ENCODE measurements around the gene AGAP1. TPM values are rescaled to one million over a fixed set of nuclear protein-coding genes. Genes with fewer than 3 reads are reported as not detected.

The AGAP1 gene
- total RNA-seq, 2 experiments from 2014 or later = not detected

DNA sequence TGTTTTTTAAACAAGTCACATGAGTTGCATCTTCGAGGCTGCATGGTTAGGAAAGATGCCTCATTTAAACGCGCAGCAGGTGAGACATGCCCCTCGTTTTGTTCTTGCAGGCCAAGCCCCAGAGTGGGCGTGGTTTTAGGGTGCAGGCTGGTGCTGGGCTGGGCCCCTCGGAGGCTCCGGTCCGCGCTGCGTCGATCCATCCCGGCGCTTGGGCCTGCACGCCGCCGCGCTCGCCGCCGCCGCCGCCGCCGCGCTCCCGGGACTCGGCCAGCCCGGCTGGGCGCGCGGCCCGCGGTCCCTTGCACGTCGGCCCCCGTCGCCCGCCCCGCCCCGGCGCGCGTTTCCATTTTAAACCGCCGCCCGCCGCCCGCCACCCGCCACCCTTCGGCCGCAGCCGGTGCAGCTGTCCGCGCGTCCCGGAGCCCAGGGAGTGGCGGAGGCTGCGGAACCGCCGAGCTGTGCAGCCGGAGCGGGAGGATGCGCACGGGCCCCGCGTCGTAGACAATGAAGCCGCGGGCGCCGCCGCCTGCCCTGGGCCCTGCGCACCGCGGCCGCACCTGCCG, 175.5 kb downstream of the AGAP1 start:
- H3K4me3 ChIP-seq (ENCODE audit: low read depth, low read length, poor library complexity, severe bottlenecking) = no peak overlapping the region
- ChIA-PET CTCF (ENCODE audit: unreplicated experiment) (no interaction called here), POLR2A (no interaction called here)
- DNase-seq (ENCODE audit: low spot score) = no peak
- no peak for TF ChIP-seq EZH2phosphoT487 (IDR thresholded peaks at IDR 0.05; ENCODE audit: borderline replicate concordance, low read depth, low read length)
- TF ChIP-seq, protein P1, sequence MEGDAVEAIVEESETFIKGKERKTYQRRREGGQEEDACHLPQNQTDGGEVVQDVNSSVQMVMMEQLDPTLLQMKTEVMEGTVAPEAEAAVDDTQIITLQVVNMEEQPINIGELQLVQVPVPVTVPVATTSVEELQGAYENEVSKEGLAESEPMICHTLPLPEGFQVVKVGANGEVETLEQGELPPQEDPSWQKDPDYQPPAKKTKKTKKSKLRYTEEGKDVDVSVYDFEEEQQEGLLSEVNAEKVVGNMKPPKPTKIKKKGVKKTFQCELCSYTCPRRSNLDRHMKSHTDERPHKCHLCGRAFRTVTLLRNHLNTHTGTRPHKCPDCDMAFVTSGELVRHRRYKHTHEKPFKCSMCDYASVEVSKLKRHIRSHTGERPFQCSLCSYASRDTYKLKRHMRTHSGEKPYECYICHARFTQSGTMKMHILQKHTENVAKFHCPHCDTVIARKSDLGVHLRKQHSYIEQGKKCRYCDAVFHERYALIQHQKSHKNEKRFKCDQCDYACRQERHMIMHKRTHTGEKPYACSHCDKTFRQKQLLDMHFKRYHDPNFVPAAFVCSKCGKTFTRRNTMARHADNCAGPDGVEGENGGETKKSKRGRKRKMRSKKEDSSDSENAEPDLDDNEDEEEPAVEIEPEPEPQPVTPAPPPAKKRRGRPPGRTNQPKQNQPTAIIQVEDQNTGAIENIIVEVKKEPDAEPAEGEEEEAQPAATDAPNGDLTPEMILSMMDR (conservative IDR thresholded peaks at IDR 0.05; ENCODE audit: low read length) = no peak
- intact Hi-C loops (cut with micrococcal nuclease; ENCODE audit: unreplicated experiment) = no loop called here
- H3K4me1 ChIP-seq (ENCODE audit: insufficient read depth, low read length, poor library complexity, severe bottlenecking) = no peaks in the 10 kb centered on the region
- no peaks in the 10 kb centered on the region for H3K9me2 ChIP-seq (ENCODE audit: insufficient read depth, low read length)
- H2AFZ ChIP-seq (ENCODE audit: low read length) = no peak overlapping the region
- no peaks in the 10 kb centered on the region for H3K79me2 ChIP-seq (ENCODE audit: insufficient read depth, low read depth, low read length)
- H3K9me3 ChIP-seq (ENCODE audit: low read length) = no peaks in the 10 kb centered on the region
- H3K36me3 ChIP-seq (ENCODE audit: insufficient read depth, low read length) = no peaks in the 10 kb centered on the region
- H4K20me1 ChIP-seq (ENCODE audit: insufficient read depth, low read length) = no peaks in the 10 kb centered on the region
- no peak overlapping the region for H3K4me2 ChIP-seq (ENCODE audit: low read length)
- no TSS peak for BruUV-seq (replicated peaks)
- H3K27ac ChIP-seq (ENCODE audit: low read depth, low read length, poor library complexity, severe bottlenecking) = no peak overlapping the region

DNA sequence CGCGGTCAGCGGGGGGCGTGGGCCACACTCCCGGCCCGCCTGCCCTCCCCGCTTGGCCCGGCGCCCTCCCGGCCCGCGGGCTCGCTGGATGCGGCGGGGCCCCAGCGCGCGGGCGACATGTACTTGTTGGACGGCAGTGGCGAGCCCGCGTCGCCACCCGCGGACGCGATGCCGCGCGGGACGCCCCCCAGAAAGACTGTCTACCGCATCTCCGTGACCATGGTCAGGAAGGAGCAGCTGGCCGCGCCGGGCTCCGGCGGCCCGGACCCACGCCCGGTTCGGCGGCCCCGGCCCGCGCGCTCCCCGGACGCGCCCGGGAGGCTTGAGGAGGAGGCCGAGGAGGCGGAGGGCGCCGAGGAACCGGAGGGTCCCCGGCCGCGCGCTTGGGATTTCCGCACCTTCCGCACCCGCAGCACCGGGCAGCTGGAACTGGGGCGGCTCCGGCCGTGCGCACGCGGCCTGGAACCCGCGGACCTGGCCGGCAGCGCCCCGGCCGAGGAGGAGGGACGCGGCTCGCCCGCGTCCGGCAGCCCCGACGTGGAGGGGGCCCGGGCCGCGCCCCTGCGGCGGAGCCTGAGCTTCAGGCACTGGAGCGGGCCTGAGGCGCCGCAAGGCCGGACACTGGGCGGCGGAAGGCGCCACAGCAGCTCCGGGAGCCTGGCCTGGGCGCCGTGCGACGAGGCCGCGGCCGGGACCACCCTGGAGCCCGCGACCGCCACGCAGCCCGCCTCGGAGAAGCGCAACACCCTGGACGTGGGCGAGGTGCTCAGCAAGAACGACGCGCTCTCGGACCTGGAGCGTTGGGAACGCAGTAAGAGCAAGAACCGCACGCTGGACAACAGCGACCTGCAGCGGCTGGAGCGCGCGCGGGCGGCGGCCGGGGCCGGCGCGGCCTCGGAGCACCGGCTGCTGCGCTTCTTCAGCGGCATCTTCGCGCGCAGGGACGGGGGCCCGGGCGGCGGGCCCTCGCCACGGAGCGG, 176.4 kb downstream of the AGAP1 start:
- Histone ChIP-seq H2AFZ (ENCODE audit: low read length) (no peak overlapping the region), H3K36me3 (ENCODE audit: insufficient read depth, low read length) (no peaks in the 10 kb centered on the region), H3K4me1 (ENCODE audit: insufficient read depth, low read length, poor library complexity, severe bottlenecking) (no peaks in the 10 kb centered on the region), H3K79me2 (ENCODE audit: insufficient read depth, low read depth, low read length) (no peaks in the 10 kb centered on the region), H4K20me1 (ENCODE audit: insufficient read depth, low read length) (no peaks in the 10 kb centered on the region), H3K27ac (ENCODE audit: low read depth, low read length, poor library complexity, severe bottlenecking) (no peak overlapping the region), H3K9me2 (ENCODE audit: insufficient read depth, low read length) (no peaks in the 10 kb centered on the region), H3K9me3 (ENCODE audit: low read length) (no peaks in the 10 kb centered on the region), H3K4me3 (ENCODE audit: low read depth, low read length, poor library complexity, severe bottlenecking) (no peak overlapping the region), H3K4me2 (ENCODE audit: low read length) (no peak overlapping the region)
- ChIA-PET CTCF (ENCODE audit: unreplicated experiment) (no interaction called here), POLR2A (no interaction called here)
- no peak for TF ChIP-seq EZH2phosphoT487 (IDR thresholded peaks at IDR 0.05; ENCODE audit: borderline replicate concordance, low read depth, low read length)
- TF ChIP-seq, protein P1 (conservative IDR thresholded peaks at IDR 0.05; ENCODE audit: low read length) = no peak
- intact Hi-C loops (cut with micrococcal nuclease; ENCODE audit: unreplicated experiment) = no loop called here
- no TSS peak for BruUV-seq (replicated peaks)
- no peak for DNase-seq (ENCODE audit: low spot score)

Data from OCI-LY7 (cell line).